Measurements from ENCODE around the gene GRIA3.

The GRIA3 gene

GRCh38 chrX:123190096-123190495 lies 6.0 kb downstream of the GRIA3 start:
- Histone ChIP-seq H3K27ac (no peak overlapping the region), H3K4me3 (no peak overlapping the region)
- DNase-seq (ENCODE audit: low spot score), result no peak
- no peak for TF ChIP-seq CTCF (IDR thresholded peaks at IDR 0.05)

- DNase-seq (ENCODE audit: low spot score), result no peak
- H3K4me3 ChIP-seq, result no peak overlapping the region
- no peak for TF ChIP-seq CTCF (IDR thresholded peaks at IDR 0.05)
- no peak overlapping the region for H3K27ac ChIP-seq
These were observed 9.0 kb downstream of the GRIA3 start for GRCh38 chrX:123193101-123193500.

GRCh38 chrX:123199338-123199737 lies 15.3 kb downstream of the GRIA3 start:
- TF ChIP-seq CTCF (IDR thresholded peaks at IDR 0.05), result no peak
- Histone ChIP-seq H3K4me3 (no peak overlapping the region), H3K27ac (no peak overlapping the region)
- no peak for DNase-seq (ENCODE audit: low spot score)

- no peak for DNase-seq (ENCODE audit: low spot score)
- TF ChIP-seq CTCF (IDR thresholded peaks at IDR 0.05), result no peak
- H3K4me3 ChIP-seq, result no peak overlapping the region
- no peak overlapping the region for H3K27ac ChIP-seq
These were observed 17.6 kb downstream of the GRIA3 start for GRCh38 chrX:123201720-123202119.

GRCh38 chrX:123202523-123202922 lies 18.4 kb downstream of the GRIA3 start:
- DNase-seq (ENCODE audit: low spot score), result no peak
- H3K27ac ChIP-seq, result no peak overlapping the region
- H3K4me3 ChIP-seq, result no peak overlapping the region
- TF ChIP-seq CTCF (IDR thresholded peaks at IDR 0.05), result no peak

GRCh38 chrX:123203772-123204171 lies 19.7 kb downstream of the GRIA3 start:
- DNase-seq (ENCODE audit: low spot score), result no peak
- no peak overlapping the region for H3K27ac ChIP-seq
- H3K4me3 ChIP-seq, result no peak overlapping the region
- no peak for TF ChIP-seq CTCF (IDR thresholded peaks at IDR 0.05)

- Histone ChIP-seq H3K4me3 (no peak overlapping the region), H3K27ac (no peak overlapping the region)
- DNase-seq (ENCODE audit: low spot score), result no peak
- TF ChIP-seq CTCF (IDR thresholded peaks at IDR 0.05), result no peak
These were observed 22.1 kb downstream of the GRIA3 start for GRCh38 chrX:123206176-123206575.
